Occipital lobe (tissue), 2 donors: ENCODE results near the gene RER1. TPM values are rescaled to one million over a fixed set of nuclear protein-coding genes. Genes with fewer than 3 reads are reported as not detected.

Experiments used
- DNase-seq: peaks from one replicate; lab custom pipeline; 2025; lab: John Stamatoyannopoulos, UW
- total RNA-seq: library from RNA; depleted of rRNA; stranded (reverse); fragments of >200 nt; gene quantifications from one replicate; pipeline ENCODE4 v1.2.3, GENCODE V29; 2014

The RER1 gene
- total RNA-seq, 1 donor from 2014 or later, result 34.5 TPM

GRCh38 chr1:2388004-2388913 lies 3.4 kb upstream of the RER1 start:
- DNase-seq, result no peak

GRCh38 chr1:2389644-2390043 lies 2.0 kb upstream of the RER1 start:
- no peak for DNase-seq

- DNase-seq, result no peak
These were observed 379 bp downstream of the RER1 start for GRCh38 chr1:2391931-2392509.

- DNase-seq, result no peak
These were observed 1.0 kb downstream of the RER1 start for GRCh38 chr1:2392686-2393085.

DNA sequence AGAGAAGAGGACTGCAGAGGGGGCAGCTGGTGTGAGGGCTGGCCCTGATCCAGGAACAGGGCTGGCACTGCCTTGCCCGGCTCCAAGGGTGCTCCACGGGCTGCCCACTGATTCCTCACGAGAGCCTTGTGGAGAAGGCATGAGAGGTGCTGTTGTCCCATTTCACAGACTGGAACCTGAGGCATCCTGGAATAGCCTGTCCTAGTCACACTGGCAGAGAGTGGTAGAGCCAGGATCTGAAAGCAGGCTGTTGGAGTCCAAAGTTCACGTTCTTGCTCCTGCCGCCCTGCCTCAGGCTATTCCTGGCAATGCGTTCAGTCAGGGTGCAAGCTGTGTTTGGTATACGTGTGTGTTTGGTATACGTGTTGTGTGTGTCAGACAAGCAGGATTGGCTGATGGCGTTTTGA lies 1.8 kb downstream of the RER1 start:
- DNase-seq, result no peak

DNA sequence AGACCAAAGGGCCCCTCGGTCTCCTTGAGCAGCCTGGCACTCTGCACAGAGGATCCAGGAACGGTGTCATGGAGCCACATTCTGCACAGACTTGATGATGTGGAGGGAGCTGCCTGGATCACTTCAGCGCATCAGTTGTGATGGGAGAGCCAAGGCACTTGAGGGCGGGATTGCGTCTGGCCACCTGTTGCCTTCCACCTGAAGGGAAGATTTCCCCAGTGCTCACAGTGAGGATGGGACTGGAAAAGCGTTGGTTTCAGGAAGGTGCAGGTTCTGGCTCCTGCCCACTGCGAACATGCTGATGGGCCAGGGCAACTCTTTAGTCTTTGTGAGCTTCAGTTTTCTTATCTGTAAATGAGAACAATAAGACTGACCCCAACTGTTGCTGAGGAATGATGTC lies 2.6 kb downstream of the RER1 start:
- no peak for DNase-seq

DNA sequence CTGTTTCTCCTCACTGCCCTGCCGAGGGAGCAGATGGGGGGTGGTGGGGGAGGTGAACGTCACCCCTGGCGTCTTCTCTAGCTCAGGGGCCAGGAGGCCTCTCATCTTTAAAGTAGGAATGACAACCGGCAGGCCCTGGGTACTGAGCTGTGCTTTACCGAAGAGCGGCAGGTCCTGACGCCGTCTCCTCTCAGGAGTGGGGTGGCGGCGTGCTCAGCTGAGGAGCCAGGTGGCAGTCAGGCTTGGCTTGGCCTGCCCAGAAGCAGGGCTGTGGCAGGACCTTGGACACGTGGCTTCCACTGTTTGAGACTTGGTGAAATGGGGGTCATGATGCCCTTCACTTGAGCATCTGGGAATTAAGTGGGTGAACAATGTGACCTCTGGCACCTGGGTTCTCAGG lies 3.1 kb downstream of the RER1 start:
- DNase-seq, result no peak

DNA sequence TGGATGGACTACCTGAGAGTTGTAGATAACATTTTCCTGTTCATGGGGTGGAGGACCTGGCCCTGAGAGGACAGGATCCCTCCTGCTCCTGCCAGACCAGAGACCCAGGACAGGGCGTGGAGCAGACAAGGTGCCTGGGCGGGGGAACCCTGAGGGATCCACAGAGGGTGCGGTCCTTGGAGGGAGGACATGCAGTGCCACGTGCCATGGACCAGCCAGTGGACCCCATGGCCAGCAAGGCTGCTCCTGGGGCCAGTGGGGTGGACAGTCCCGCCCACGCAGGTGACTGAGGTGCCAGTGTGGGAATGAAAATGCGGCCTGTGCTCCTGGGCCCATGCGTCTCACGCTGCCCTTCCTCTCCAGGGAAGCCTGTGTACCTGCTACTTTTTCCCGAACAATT lies 3.6 kb downstream of the RER1 start:
- no peak for DNase-seq

DNA sequence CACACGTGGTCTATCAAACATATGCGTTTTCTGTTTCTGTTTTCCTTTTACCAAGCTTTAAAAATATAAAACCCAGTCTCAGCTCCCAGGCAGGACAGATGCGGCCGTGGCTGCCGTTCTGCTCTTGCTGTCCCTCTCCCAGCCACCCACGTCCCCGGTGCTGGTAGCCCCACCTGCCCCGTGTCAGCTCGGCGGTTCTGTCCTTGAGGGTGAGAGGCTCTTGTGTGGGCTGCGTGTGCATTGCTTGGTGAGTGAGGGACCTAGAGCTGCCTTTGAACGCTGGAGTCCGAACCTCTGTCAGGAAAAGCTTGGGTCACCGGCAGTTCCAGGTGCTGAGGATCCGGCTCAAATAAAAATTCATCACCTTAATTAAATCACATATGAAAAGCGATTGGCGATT lies 4.4 kb downstream of the RER1 start:
- no peak for DNase-seq

DNA sequence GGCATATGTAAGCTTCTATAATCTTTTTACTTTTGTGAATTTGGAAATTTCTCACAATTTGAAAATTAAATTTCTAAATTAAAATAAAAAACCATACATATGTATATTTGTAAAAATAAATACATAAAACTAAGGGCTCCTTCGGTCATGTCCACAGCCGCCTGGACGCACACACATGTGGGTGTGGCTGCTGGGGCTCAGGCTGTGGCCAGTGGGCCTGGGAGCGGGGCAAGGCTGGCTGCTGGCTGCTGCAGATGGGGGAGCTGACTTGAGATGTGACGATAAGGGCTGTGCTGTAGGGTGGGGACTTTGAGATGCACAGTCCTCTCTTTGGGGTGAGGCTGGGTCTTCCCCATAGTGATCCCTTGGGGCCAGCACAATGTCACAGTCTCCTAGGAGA lies 4.8 kb downstream of the RER1 start:
- DNase-seq, result no peak

GRCh38 chr1:2397007-2397679 lies 5.5 kb downstream of the RER1 start:
- DNase-seq, result no peak

DNA sequence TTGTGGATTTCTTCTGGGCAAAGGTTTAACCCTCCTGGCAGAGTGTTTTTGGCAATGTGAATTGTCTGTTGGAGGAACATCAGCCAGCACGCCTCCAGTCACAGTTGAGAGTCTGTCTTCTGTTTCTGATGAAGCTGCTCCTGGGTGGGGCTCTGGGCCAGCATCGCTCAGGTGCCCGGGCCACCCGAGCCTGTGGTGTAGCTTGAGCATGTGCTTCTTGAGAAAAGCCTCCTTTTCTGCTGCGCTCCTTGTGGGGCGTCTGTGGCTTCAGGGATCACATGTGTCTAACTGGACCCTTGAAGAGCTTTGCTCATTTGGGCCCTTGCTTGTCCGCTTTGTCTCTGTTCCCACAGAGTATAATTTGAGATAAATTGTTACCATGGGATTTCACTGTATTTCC lies 7.2 kb downstream of the RER1 start:
- no peak for DNase-seq

DNA sequence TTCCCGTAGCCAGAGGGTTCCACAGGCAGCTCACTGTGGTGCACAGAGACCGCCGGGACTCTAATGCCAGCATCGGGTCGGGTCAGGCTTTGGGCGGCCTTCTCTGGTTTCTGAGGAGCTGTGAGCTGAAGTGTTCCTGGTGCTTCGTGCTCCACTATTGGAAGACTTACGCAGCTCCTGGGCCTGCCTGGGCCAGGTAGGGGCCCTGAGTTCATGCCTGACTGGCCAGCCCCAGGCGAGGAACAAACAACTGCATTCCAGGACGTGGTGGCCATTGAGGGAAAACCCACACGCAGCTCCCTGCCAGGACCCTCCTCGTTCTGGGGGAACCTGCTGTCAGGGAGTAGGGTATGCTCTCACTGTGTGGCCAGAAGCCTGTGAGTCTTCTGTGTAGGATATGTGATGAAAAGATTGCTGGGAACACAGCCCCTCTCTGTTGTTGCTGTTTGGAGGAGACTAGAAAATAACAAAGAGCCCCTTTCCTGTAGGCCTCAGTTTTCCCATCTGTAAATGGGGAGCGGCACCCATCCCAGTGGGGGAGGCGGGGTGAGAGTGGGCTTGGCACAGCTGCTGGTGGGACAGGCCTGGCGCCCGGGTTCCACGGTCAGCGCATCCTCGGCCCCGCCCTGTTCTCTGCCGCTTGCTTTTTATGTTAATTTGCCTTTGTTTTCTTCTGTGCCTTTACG lies 8.4 kb downstream of the RER1 start:
- no peak for DNase-seq

GRCh38 chr1:2400576-2400909 lies 8.9 kb downstream of the RER1 start:
- no peak for DNase-seq

GRCh38 chr1:2400950-2401649 lies 9.5 kb downstream of the RER1 start:
- DNase-seq, result no peak

GRCh38 chr1:2402420-2402819 lies 10.8 kb downstream of the RER1 start:
- DNase-seq, result no peak

GRCh38 chr1:2403273-2403672 lies 11.6 kb downstream of the RER1 start:
- no peak for DNase-seq

GRCh38 chr1:2404142-2404889 lies 12.7 kb downstream of the RER1 start:
- DNase-seq, result no peak

DNA sequence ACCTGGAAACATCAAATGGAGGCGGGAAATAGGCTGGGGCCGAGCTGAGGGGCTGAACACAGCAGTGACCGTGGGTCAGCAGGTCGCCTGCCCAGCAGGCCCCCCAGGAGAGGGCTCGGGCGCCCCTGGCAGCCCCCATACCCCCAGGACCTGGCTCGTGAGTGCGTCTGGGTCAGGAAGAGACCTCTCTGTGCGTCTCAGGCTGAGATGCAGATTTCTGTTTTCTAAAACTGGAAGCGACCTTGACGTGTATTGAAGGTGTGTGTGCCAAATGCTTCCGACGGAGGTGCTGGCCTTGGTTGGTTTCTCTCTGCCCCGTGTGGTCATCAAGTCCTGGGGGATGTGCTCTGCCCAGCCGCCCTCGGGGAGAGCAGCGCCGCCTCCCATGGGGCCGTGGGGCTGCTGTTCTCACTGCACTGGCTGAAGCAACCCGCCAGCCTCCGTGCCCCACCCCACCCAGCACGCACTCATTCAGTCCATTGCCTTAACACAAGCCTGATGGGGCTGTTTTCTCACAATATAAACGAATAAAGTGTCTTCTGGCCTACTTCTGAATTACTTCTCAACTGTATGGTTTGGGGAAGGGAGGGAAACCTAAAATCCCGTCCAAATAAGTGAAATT lies 13.4 kb downstream of the RER1 start:
- DNase-seq, result no peak

DNA sequence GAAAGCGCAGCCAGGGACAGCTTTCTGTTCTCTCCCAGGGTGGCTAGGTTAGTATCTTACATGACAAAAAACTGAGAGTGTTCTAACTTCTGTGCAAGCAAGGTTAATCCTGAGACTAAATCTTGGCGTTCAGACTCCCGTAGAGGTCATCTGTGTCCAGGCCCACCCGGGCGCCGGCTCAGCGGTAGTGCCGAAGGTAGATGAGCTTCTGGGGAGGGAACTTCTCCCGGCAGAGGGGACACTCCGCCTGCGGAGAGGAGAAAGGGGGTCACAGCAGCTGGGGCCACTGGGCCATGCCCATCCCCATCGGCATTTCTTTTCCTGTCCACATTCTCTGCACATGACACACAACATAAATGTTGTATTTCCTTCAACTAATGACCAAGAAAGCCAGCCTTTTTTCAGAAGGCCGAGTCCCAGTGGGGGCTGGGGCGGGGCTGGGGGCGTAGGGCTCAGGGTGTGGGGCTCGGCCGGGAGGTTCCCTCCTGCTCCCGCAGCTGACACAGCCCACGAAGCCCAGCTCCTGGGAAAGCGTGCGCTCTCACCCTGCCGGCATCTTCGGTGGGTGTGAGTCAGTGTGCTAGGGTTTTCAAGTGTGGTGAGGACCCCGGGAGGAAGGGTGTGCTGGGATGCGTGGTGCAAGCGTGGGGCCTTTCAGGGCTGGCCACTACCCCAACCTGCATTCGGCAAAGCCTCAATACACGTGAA lies 14.1 kb downstream of the RER1 start:
- DNase-seq, result no peak
